Heart left ventricle (tissue), 16 donors: ENCODE data around the gene PCDH15. TPM values are rescaled to one million over a fixed set of nuclear protein-coding genes. Genes with fewer than 3 reads are reported as not detected.
"Not testable (repeated sequence)": the region's sequence is repeated elsewhere in the genome, so short reads cannot be mapped to it uniquely, and the experiment has no call there.

Experiments used
- ATAC-seq, 4 donors: fragments of 200-7000 bp; cut with Tn5 transposase; one replicate each; pipeline ENCODE4 v1.9.1; 2020 to 2022; ENCODE audit warnings: moderate library complexity in 4 of 4, mild to moderate bottlenecking in 3 of 4, moderate number of reproducible peaks in 1 of 4
- DNase-seq, 5 donors: peaks; one replicate each; pipeline ENCODE4 v3.0.0-alpha.2; 2020
- H3K27ac ChIP-seq, 12 donors: fragments of 200-600 bp; sonication (generic) in 4 of 12; one replicate each; pipeline versions ENCODE4 v1.5.0 to v1.8.0; 2016 to 2022; ENCODE audit warnings: mild to moderate bottlenecking in 2 of 12
- H3K27me3 ChIP-seq, 9 donors: fragments of 200-600 bp; sonication (generic) in 2 of 9; one replicate each; pipeline versions ENCODE4 v1.5.1 to v1.8.0; 2016 to 2022; ENCODE audit warnings: mild to moderate bottlenecking in 3 of 9
- H3K36me3 ChIP-seq, 9 donors: fragments of 200-600 bp; sonication (generic) in 2 of 9; one replicate each; pipeline versions ENCODE4 v1.5.0 to v1.8.0; 2018 to 2022; ENCODE audit warnings: mild to moderate bottlenecking in 2 of 9
- H3K4me1 ChIP-seq, 12 donors: fragments of 200-600 bp; sonication (generic) in 4 of 12; one replicate each; pipeline versions ENCODE4 v1.5.0 to v1.8.0; 2016 to 2022; ENCODE audit warnings: mild to moderate bottlenecking in 3 of 12
- H3K4me3 ChIP-seq, 12 donors: fragments of 200-600 bp; sonication (generic) in 4 of 12; one replicate each; pipeline versions ENCODE4 v1.5.0 to v1.8.0; 2017 to 2022; ENCODE audit warnings: mild to moderate bottlenecking in 9 of 12, moderate library complexity in 4 of 12
- H3K9me3 ChIP-seq, 12 donors: fragments of 200-600 bp; sonication (generic) in 4 of 12; one replicate each; pipeline versions ENCODE4 v1.5.0 to v1.8.0; 2016 to 2022; ENCODE audit warnings: mild to moderate bottlenecking in 1 of 12
- POLR2A ChIP-seq, 2 donors: fragments of 450-650 bp; IDR thresholded peaks; one replicate each; pipeline ENCODE4 v1.6.1; 2017; ENCODE audit warnings: antibody characterized with exemption in 2 of 2, mild to moderate bottlenecking in 2 of 2, moderate library complexity in 2 of 2
- WGBS, 4 donors: extraction: QIAGEN DNeasy Blood & Tissue Kit in 2 of 4; methylation state at CpG; one replicate each; pipeline versions ENCODE4 v1.1.5 to v1.1.7; 2013 to 2018; 5-methylcytosine and 5-hydroxymethylcytosine counted together
- intact Hi-C, 10 donors: fragments of 100-400 bp; cut with DNase I; formaldehyde crosslinking; loops; one replicate each; pipeline versions ENCODE4 v1.11.1 to v1.14.2; 2022
- polyA plus RNA-seq, 2 donors: library from polyadenylated mRNA; stranded (reverse); fragments of 200-250 nt; gene quantifications; one replicate each; pipeline ENCODE4 v1.2.3, GENCODE V29; 2013
- total RNA-seq, 9 donors: library from RNA; depleted of rRNA in 2 of 9; stranded (reverse); fragments of >200 nt in 2 of 9; fragmentation: NEBNext Ultra II Directional in 3 of 9; extraction: Animal tissue kit (Norgen Biotek cat#: 25700) in 3 of 9; gene quantifications; one replicate each; pipeline versions ENCODE4 v1.1.0 to v1.2.4, GENCODE V29; 2016 to 2023
- TF ChIP-seq, protein P1 (sequence below), 12 donors: fragments of 200-600 bp; sonication (generic) in 4 of 12; IDR thresholded peaks; one replicate each; pipeline versions ENCODE4 v1.5.0 to v1.8.0; 2018 to 2022; ENCODE audit warnings: antibody characterized with exemption in 12 of 12, mild to moderate bottlenecking in 5 of 12
- donor health status: ischemic (EF 13 %, LVEDD 7.1; RV severe dilation, severe dysfunction).
- donor health status: healthy with polysubstance abuse.
- donor health status: DM: no; HTN: yes; CAD: no.
- donor health status: DM: no; HTN: no; CAD: no.
- donor health status: ischemic (EF 25% LVEDD 6.9; RV normal size, moderate dysfunction).
- donor health status: ischemic (EF 25% LVEDD 5.7; RV mildly dilated, moderate dysfunction).
- donor health status: healthy.
- donor health status: DM: yes; HTN: yes; CAD: no.
- donor health status: ischemic (EF 35%, LVEDD 5.7; RV mildly dilated, moderate dysfunction).
- donor health status: nonischemic (EF 11% LVEDD 7.7; RV severe dilation, severe dysfunction).
- donor health status: DM: yes; HTN: yes; CAD: no.
- donor health status: PGD.
- donor health status: ischemic (EF 29% LVEDD 5.4; RV normal size, mild dysfunction).
- donor health status: nonischemic (EF 23%, LVEDD 6.1; RV moderate dilation, normal function).

PCDH15 gene
- total and polyA plus RNA-seq, 11 donors = 0.04 to 0.93 (median 0.13) TPM; not detected in 3

- Histone ChIP-seq H3K9me3 (peaks cover 0 to 14% (median 0%) of the 10 kb centered on the region in 12 donors), H3K4me3 (no peak overlapping the region), H3K36me3 (no peaks in the 10 kb centered on the region), H3K4me1 (no peaks in the 10 kb centered on the region), H3K27ac (no peak overlapping the region), H3K27me3 (no peaks in the 10 kb centered on the region)
- 69 to 76% (median 75%) methylated on average over 4 of the region's 4 CpGs for WGBS, 4 donors
- ATAC-seq (no peak), DNase-seq (peak in 1 of 5 donors; percentile 37)
- intact Hi-C loops = no loop called here
- no peak for TF ChIP-seq POLR2A (IDR thresholded peaks at IDR 0.05)
- TF ChIP-seq, protein P1, sequence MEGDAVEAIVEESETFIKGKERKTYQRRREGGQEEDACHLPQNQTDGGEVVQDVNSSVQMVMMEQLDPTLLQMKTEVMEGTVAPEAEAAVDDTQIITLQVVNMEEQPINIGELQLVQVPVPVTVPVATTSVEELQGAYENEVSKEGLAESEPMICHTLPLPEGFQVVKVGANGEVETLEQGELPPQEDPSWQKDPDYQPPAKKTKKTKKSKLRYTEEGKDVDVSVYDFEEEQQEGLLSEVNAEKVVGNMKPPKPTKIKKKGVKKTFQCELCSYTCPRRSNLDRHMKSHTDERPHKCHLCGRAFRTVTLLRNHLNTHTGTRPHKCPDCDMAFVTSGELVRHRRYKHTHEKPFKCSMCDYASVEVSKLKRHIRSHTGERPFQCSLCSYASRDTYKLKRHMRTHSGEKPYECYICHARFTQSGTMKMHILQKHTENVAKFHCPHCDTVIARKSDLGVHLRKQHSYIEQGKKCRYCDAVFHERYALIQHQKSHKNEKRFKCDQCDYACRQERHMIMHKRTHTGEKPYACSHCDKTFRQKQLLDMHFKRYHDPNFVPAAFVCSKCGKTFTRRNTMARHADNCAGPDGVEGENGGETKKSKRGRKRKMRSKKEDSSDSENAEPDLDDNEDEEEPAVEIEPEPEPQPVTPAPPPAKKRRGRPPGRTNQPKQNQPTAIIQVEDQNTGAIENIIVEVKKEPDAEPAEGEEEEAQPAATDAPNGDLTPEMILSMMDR (IDR thresholded peaks at IDR 0.05) = no peak
Measured at GRCh38 chr10:53952698-53953630, 848.1 kb downstream of the PCDH15 start.

GRCh38 chr10:53939654-53940053 is 861.4 kb downstream of the PCDH15 start:
- TF ChIP-seq, protein P1 (IDR thresholded peaks at IDR 0.05) = no peak
- TF ChIP-seq POLR2A (IDR thresholded peaks at IDR 0.05) = no peak
- H3K4me3 ChIP-seq = no peak overlapping the region
- H3K9me3 ChIP-seq = peaks cover 0 to 5% (median 0%) of the 10 kb centered on the region in 12 donors
- H3K36me3 ChIP-seq = no peaks in the 10 kb centered on the region
- DNase-seq (no peak), ATAC-seq (no peak)
- H3K4me1 ChIP-seq = no peaks in the 10 kb centered on the region
- H3K27ac ChIP-seq = no peak overlapping the region
- WGBS, 4 donors = 83 to 86% (median 85%) methylated on average over 5 of the region's 5 CpGs
- intact Hi-C loops = no loop called here
- H3K27me3 ChIP-seq = no peaks in the 10 kb centered on the region

DNA sequence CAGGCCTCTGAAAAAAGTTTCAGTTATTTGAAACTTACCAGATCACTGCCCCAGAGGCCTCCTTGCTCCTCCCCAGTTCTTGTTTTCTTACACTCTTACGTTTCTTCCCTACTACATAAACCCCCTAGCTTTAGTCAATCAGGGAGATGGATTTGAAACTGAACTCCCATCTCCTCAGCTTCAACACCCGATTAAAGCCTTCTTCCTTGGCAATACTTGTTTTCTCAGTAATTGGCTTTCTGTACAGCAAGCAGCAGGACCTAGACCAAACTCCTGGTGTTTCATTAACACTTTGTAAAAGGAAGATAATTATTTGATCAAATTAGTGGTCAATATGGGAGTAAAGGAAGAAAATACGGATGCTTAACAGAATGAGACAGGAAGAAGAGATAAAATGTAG is 870.4 kb downstream of the PCDH15 start:
- TF ChIP-seq POLR2A (IDR thresholded peaks at IDR 0.05) = no peak
- TF ChIP-seq, protein P1 (IDR thresholded peaks at IDR 0.05) = no peak
- Histone ChIP-seq H3K9me3 (no peaks in the 10 kb centered on the region), H3K4me3 (no peak overlapping the region), H3K27ac (no peak overlapping the region), H3K4me1 (no peaks in the 10 kb centered on the region), H3K27me3 (no peaks in the 10 kb centered on the region), H3K36me3 (no peaks in the 10 kb centered on the region)
- ATAC-seq (no peak), DNase-seq (no peak)
- intact Hi-C loops = no loop called here
- WGBS, 4 donors = 54 to 69% (median 61%) methylated on average over 3 of the region's 3 CpGs

DNA sequence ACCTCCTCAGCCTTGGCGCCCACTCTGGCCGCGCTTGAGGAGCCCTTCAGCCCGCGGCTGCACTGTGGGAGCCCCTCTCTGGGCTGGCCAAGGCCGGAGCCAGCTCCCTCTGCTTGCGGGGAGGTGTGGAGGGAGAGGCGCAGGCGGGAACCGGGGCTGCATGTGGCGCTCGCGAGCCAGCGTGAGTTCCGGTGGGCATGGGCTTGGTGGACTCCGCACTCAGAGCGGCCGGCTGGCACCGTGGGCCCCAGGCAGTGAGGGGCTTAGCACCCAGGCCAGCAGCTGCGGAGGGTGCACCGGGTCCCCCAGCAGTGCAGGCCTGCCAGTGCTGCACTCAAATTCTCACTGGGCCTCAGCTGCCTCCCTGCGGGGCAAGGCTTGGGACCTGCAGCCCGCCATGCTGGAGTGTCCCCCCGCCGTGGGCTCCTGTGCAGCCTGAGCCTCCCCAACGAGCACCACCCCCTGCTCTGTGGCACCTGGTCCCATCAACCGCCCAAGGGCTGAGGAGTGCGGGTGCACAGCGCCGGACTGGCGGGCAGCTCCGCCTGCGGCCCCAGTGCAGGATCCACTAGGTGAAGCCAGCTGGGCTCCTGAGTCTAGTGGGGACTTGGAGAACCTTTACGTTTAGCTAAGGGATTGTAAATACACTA is 876.9 kb downstream of the PCDH15 start:
- intact Hi-C loops, H3K27ac ChIP-seq, H3K4me3 ChIP-seq, ATAC-seq, H3K36me3 ChIP-seq, H3K27me3 ChIP-seq, H3K4me1 ChIP-seq: not testable (repeated sequence)
- 93 to 96% (median 94%) methylated on average over 16 to 34 of the region's 34 CpGs for WGBS, 4 donors
- peak in 1 of 5 donors; percentile 48 for DNase-seq
- H3K9me3 ChIP-seq = peaks cover 0 to 19% (median 2%) of the 10 kb centered on the region in 12 donors
